SKM-1 (cell line): ENCODE data around the gene LRRC32.
"Not testable (repeated sequence)": the region's sequence is repeated elsewhere in the genome, so short reads cannot be mapped to it uniquely, and the experiment has no call there.

Source experiments
- DNase-seq: peaks from one replicate; lab custom pipeline; 2025; ENCODE audit not compliant: unreplicated experiment; lab: John Stamatoyannopoulos, UW

LRRC32 gene

GRCh38 chr11:76617553-76618265 lies 52.8 kb downstream of the LRRC32 start:
- no peak for DNase-seq

GRCh38 chr11:76616676-76617552 lies 53.6 kb downstream of the LRRC32 start:
- DNase-seq = no peak

GRCh38 chr11:76615950-76616349 lies 54.6 kb downstream of the LRRC32 start:
- no peak for DNase-seq

GRCh38 chr11:76614471-76615179 lies 55.9 kb downstream of the LRRC32 start:
- no peak for DNase-seq

GRCh38 chr11:76613901-76614300 lies 56.6 kb downstream of the LRRC32 start:
- DNase-seq = no peak

- DNase-seq = no peak
Observed at GRCh38 chr11:76612226-76612625, 58.3 kb downstream of the LRRC32 start.

- no peak for DNase-seq
Observed at GRCh38 chr11:76610871-76611475, 59.6 kb downstream of the LRRC32 start.

- no peak for DNase-seq
Observed at GRCh38 chr11:76610371-76610770, 60.2 kb downstream of the LRRC32 start.

- DNase-seq = no peak
Observed at GRCh38 chr11:76609736-76610370, 60.7 kb downstream of the LRRC32 start.

GRCh38 chr11:76608879-76609460 lies 61.6 kb downstream of the LRRC32 start:
- not testable (repeated sequence) for DNase-seq

GRCh38 chr11:76608228-76608627 lies 62.3 kb downstream of the LRRC32 start:
- not testable (repeated sequence) for DNase-seq
